A549 (cell line): ENCODE data around the gene PTPRN2. TPM values are rescaled to one million over a fixed set of nuclear protein-coding genes. Genes with fewer than 3 reads are reported as not detected.

Experiments used
- ATAC-seq, 2 experiments: fragments of 200-7000 bp in 1 of 2; fragments of >200 bp in 1 of 2; cut with Nextera tagmentation in 1 of 2; cut with Tn5 transposase in 1 of 2; 3 replicates each; pipeline versions ENCODE4 v1.8.0 to v1.9.1; 2018 to 2020; ENCODE audit warnings: mild to moderate bottlenecking in 1 of 2, moderate library complexity in 1 of 2
- CTCF ChIA-PET: fragments of 300-600 bp; sonication (Branson Sonifier 250); formaldehyde crosslinking; extraction: SDS; loops from one replicate; lab custom pipeline; 2021; ENCODE audit warnings: antibody characterized with exemption, inconsistent platforms; lab: Yijun Ruan, JAX
- POLR2A ChIA-PET: fragments of 350-600 bp; formaldehyde crosslinking; extraction: SDS; loops from one replicate; lab custom pipeline; 2021; ENCODE audit warnings: antibody characterized with exemption, inconsistent platforms; lab: Yijun Ruan, JAX
- DNase-seq, 2 experiments: peaks; one replicate each; pipeline versions ENCODE4 v3.0.0 to v3.0.0-alpha.2; 2011 to 2016; ENCODE audit warnings: low read depth in 1 of 2, low spot score in 1 of 2
- FAIRE-seq: peaks from 2 replicates; lab custom pipeline; 2011; peaks lifted over from hg19 to GRCh38; lab: Jason Lieb, UNC
- H3K27ac ChIP-seq, 2 experiments: fragments of >200 bp; sonication (Bioruptor Twin); formaldehyde crosslinking; 3 replicates each; pipeline ENCODE4 v1.5.1; 2016 to 2017
- H3K4me1 ChIP-seq: fragments of >200 bp; sonication (Bioruptor Twin); formaldehyde crosslinking; 3 replicates; pipeline ENCODE4 v1.6.1; 2016
- H3K4me2 ChIP-seq: fragments of >200 bp; sonication (Bioruptor Twin); formaldehyde crosslinking; 3 replicates; pipeline ENCODE4 v1.6.1; 2016
- H3K4me3 ChIP-seq: fragments of >200 bp; sonication (Bioruptor Twin); formaldehyde crosslinking; 3 replicates; pipeline ENCODE4 v1.5.1; 2016
- H3K9me3 ChIP-seq: fragments of >200 bp; sonication (Bioruptor Twin); formaldehyde crosslinking; 3 replicates; pipeline ENCODE4 v1.6.1; 2016
- BHLHE40 ChIP-seq: IDR thresholded peaks from 2 replicates; pipeline ENCODE4 v1.6.1; 2012; ENCODE audit warnings: low read depth, low read length, inconsistent platforms
- ESRRA ChIP-seq: fragments of 150-350 bp; IDR thresholded peaks from 2 replicates; pipeline ENCODE4 v1.6.1; 2014; ENCODE audit warnings: mild to moderate bottlenecking, low read length, borderline replicate concordance
- FOSB ChIP-seq: fragments of 250-450 bp; sonication (Bioruptor Pico); IDR thresholded peaks from 2 replicates; pipeline ENCODE4 v1.5.0; 2020; ENCODE audit warnings: mild to moderate bottlenecking, moderate library complexity
- GATA3 ChIP-seq: IDR thresholded peaks from 2 replicates; pipeline ENCODE4 v1.6.1; 2012; ENCODE audit warnings: borderline replicate concordance
- HDAC2 ChIP-seq: fragments of 200-600 bp; sonication (generic); IDR thresholded peaks from 2 replicates; pipeline ENCODE4 v1.6.1; 2016
- HOXA7 ChIP-seq: fragments of 250-450 bp; sonication (Bioruptor Pico); IDR thresholded peaks from 2 replicates; pipeline ENCODE4 v1.5.0; 2020; ENCODE audit warnings: mild to moderate bottlenecking, moderate library complexity
- KDM1A ChIP-seq: fragments of 200-600 bp; sonication (generic); IDR thresholded peaks from 2 replicates; pipeline ENCODE4 v1.6.1; 2016; ENCODE audit warnings: low read depth, mild to moderate bottlenecking
- KDM5A ChIP-seq: fragments of 200-600 bp; sonication (generic); IDR thresholded peaks from 2 replicates; pipeline ENCODE4 v1.6.1; 2016; ENCODE audit warnings: antibody characterized with exemption, mild to moderate bottlenecking
- MAFK ChIP-seq: fragments of 450-650 bp; IDR thresholded peaks from 2 replicates; pipeline ENCODE4 v1.6.1; 2014; ENCODE audit not compliant: partially characterized antibody
- NPAS2 ChIP-seq: fragments of 250-450 bp; sonication (Bioruptor Pico); IDR thresholded peaks from 2 replicates; pipeline ENCODE4 v1.8.0; 2022; ENCODE audit warnings: mild to moderate bottlenecking, moderate library complexity, borderline replicate concordance
- NR3C1 ChIP-seq: fragments of >200 bp; sonication (Bioruptor Twin); formaldehyde crosslinking; IDR thresholded peaks from 3 replicates; pipeline ENCODE4 v1.6.1; 2017
- RAD21 ChIP-seq, 2 experiments: fragments of >200 bp in 1 of 2; sonication (Bioruptor Twin) in 1 of 2; formaldehyde crosslinking in 1 of 2; IDR thresholded peaks in 1 of 2; conservative IDR thresholded peaks in 1 of 2; 2 replicates in 1 of 2; 3 replicates in 1 of 2; pipeline ENCODE4 v1.6.1; 2012 to 2018; ENCODE audit warnings: inconsistent platforms in 1 of 2
- RARB ChIP-seq: fragments of 250-450 bp; sonication (Bioruptor Pico); IDR thresholded peaks from 2 replicates; pipeline ENCODE4 v1.8.0; 2021; ENCODE audit warnings: mild to moderate bottlenecking, moderate library complexity
- RCOR1 ChIP-seq: fragments of 150-350 bp; IDR thresholded peaks from 2 replicates; pipeline ENCODE4 v1.6.1; 2014; ENCODE audit warnings: antibody characterized with exemption, low read length, low read depth
- RFX5 ChIP-seq: fragments of 450-650 bp; IDR thresholded peaks from 2 replicates; pipeline ENCODE4 v1.7.1; 2014; ENCODE audit warnings: antibody characterized with exemption, mild to moderate bottlenecking, moderate library complexity
- RNF2 ChIP-seq: fragments of 200-600 bp; sonication (generic); IDR thresholded peaks from 2 replicates; pipeline ENCODE4 v1.6.1; 2016; ENCODE audit warnings: low read depth, mild to moderate bottlenecking, antibody characterized with exemption, moderate library complexity, borderline replicate concordance
- ZC3H11A ChIP-seq: fragments of 450-650 bp; IDR thresholded peaks from 2 replicates; pipeline ENCODE4 v1.6.1; 2014; ENCODE audit warnings: antibody characterized with exemption, mild to moderate bottlenecking
- ZFP36 ChIP-seq: fragments of 450-650 bp; IDR thresholded peaks from 2 replicates; pipeline ENCODE4 v1.6.1; 2014; ENCODE audit warnings: borderline replicate concordance; ENCODE audit not compliant: partially characterized antibody
- ZNF302 ChIP-seq: fragments of 250-450 bp; sonication (Bioruptor Pico); IDR thresholded peaks from 2 replicates; pipeline ENCODE4 v1.9.0; 2021; ENCODE audit warnings: inconsistent platforms, mild to moderate bottlenecking, moderate library complexity
- WGBS: methylation state at CpG from one replicate; pipeline ENCODE4 v1.1.6; 2017; ENCODE audit errors: missing lambda C conversion rate; 5-methylcytosine and 5-hydroxymethylcytosine counted together
- polyA plus RNA-seq, 4 experiments: library from polyadenylated mRNA; depleted of rRNA in 3 of 4; stranded (reverse); fragments of >200 nt; fragmentation: RNase III in 1 of 4; extraction: RNeasy Plus Mini Kit Qiagen cat#74134 plus additional on column Dnase treatment in 1 of 4; gene quantifications; 2 replicates in 3 of 4; 3 replicates in 1 of 4; pipeline ENCODE4 v1.2.3, GENCODE V29; 2011 to 2017
- TF ChIP-seq, protein P1 (sequence below): fragments of 450-650 bp; IDR thresholded peaks from 2 replicates; pipeline ENCODE4 v1.6.1; 2014; ENCODE audit warnings: antibody characterized with exemption
- TF ChIP-seq, protein P2 (sequence below): IDR thresholded peaks from 2 replicates; pipeline ENCODE4 v1.6.1; 2012
- TF ChIP-seq, protein P3 (sequence below): fragments of >200 bp; sonication (Bioruptor Twin); formaldehyde crosslinking; IDR thresholded peaks from 3 replicates; pipeline ENCODE4 v1.5.1; 2016
- TF ChIP-seq, protein P4 (sequence below): fragments of >200 bp; sonication (Bioruptor Twin); formaldehyde crosslinking; IDR thresholded peaks from 3 replicates; pipeline ENCODE4 v1.6.1; 2016

The PTPRN2 gene
- polyA plus RNA-seq, 2 of the 4 experiments (the other 2 are of a cell fraction), result 0.41 to 1.2 TPM

DNA sequence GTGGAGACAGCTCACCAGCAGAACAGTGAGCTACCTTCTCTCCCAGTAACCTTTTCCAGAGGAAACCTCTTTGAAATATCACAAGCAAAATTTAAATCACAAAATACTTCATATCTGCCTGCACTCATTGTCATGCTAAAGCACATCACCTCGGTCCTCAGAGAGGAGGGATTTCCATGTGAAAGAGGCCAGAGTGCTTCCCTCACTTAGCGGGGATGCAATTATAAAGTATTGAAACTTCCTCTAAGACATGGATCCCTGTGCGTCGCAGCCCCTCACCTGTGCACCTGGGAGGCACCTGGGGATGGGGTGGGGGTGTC, 792.9 kb downstream of the PTPRN2 start:
- ATAC-seq (no peak), FAIRE-seq (no peak), DNase-seq (no peak)
- H3K4me1 ChIP-seq, result no peaks in the 10 kb centered on the region
- WGBS, result 75% methylated on average over 4 of the region's 4 CpGs
- H3K27ac ChIP-seq, result no peak overlapping the region
- H3K4me2 ChIP-seq, result no peak overlapping the region
- POLR2A ChIA-PET, result no interaction called here
- CTCF ChIA-PET, result interaction anchor here (1.0 kb wide), 1 partner anchor 9 kb away, joined by 3 read pairs; no protein-coding TSS in a partner anchor
- no peaks in the 10 kb centered on the region for H3K9me3 ChIP-seq
- no peak overlapping the region for H3K4me3 ChIP-seq
- TF ChIP-seq GATA3 (no peak), NR3C1 (no peak), ZC3H11A (no peak), ZNF302 (CRISPR knock-in tag) (no peak), NPAS2 (CRISPR knock-in tag) (no peak)
- TF ChIP-seq, protein P1, sequence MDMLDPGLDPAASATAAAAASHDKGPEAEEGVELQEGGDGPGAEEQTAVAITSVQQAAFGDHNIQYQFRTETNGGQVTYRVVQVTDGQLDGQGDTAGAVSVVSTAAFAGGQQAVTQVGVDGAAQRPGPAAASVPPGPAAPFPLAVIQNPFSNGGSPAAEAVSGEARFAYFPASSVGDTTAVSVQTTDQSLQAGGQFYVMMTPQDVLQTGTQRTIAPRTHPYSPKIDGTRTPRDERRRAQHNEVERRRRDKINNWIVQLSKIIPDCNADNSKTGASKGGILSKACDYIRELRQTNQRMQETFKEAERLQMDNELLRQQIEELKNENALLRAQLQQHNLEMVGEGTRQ, result no peak

DNA sequence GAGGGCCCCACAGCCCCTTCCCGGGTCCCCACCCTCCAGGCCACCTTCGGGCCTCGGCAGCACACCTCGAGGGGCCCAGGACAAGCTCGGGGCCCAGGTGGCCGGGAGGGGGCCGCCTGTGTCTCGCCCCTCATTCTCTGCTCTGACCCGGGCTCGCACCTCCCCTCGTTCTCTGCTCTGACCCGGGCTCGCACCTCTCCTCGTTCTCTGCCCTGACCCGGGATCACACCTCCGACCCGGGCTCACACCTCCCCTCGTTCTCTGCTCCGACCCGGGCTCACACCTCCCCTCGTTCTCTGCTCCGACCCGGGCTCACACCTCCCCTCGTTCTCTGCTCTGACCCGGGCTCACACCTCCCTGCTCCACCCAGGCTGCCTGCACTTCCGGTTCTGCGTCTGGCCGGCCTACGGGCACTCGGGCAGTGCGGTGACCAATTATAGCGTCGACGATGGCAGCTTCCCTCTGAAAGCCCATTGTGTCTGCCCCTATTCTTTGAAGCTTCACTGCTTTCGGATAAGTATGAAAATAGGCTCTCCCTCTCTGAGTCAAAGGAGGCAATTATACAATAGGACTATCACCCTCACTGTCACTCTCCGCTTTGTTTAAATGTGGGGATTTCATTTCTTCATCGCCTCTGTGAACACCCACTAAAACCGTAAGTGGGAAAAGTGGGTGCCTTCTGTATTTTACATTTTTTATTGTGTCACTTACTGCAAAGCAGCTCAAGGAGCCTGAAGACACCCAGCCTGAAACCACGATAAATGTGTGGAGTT, 793.5 kb downstream of the PTPRN2 start:
- FAIRE-seq (no peak), DNase-seq (no peak), ATAC-seq (no peak)
- Histone ChIP-seq H3K4me2 (no peak overlapping the region), H3K4me3 (no peak overlapping the region), H3K4me1 (no peaks in the 10 kb centered on the region), H3K9me3 (no peaks in the 10 kb centered on the region), H3K27ac (no peak overlapping the region)
- POLR2A ChIA-PET, result no interaction called here
- CTCF ChIA-PET, result interaction anchor here (1.0 kb wide), 1 partner anchor 10 kb away, joined by 3 read pairs; no protein-coding TSS in a partner anchor
- WGBS, result 60% methylated on average over 36 of the region's 39 CpGs
- TF ChIP-seq ZFP36, result no peak
- TF ChIP-seq, protein P2, sequence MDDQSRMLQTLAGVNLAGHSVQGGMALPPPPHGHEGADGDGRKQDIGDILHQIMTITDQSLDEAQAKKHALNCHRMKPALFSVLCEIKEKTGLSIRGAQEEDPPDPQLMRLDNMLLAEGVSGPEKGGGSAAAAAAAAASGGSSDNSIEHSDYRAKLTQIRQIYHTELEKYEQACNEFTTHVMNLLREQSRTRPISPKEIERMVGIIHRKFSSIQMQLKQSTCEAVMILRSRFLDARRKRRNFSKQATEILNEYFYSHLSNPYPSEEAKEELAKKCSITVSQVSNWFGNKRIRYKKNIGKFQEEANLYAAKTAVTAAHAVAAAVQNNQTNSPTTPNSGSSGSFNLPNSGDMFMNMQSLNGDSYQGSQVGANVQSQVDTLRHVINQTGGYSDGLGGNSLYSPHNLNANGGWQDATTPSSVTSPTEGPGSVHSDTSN, result no peak
- TF ChIP-seq, protein P3, sequence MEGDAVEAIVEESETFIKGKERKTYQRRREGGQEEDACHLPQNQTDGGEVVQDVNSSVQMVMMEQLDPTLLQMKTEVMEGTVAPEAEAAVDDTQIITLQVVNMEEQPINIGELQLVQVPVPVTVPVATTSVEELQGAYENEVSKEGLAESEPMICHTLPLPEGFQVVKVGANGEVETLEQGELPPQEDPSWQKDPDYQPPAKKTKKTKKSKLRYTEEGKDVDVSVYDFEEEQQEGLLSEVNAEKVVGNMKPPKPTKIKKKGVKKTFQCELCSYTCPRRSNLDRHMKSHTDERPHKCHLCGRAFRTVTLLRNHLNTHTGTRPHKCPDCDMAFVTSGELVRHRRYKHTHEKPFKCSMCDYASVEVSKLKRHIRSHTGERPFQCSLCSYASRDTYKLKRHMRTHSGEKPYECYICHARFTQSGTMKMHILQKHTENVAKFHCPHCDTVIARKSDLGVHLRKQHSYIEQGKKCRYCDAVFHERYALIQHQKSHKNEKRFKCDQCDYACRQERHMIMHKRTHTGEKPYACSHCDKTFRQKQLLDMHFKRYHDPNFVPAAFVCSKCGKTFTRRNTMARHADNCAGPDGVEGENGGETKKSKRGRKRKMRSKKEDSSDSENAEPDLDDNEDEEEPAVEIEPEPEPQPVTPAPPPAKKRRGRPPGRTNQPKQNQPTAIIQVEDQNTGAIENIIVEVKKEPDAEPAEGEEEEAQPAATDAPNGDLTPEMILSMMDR, result no peak
- no peak for TF ChIP-seq KDM1A
- TF ChIP-seq, protein P1, result no peak
- no peak for TF ChIP-seq FOSB
- TF ChIP-seq RNF2, result no peak
- TF ChIP-seq MAFK, result no peak
- TF ChIP-seq RFX5, result no peak
- no peak for TF ChIP-seq HOXA7
- no peak for TF ChIP-seq RCOR1
- no peak for TF ChIP-seq BHLHE40
- TF ChIP-seq, protein P4, sequence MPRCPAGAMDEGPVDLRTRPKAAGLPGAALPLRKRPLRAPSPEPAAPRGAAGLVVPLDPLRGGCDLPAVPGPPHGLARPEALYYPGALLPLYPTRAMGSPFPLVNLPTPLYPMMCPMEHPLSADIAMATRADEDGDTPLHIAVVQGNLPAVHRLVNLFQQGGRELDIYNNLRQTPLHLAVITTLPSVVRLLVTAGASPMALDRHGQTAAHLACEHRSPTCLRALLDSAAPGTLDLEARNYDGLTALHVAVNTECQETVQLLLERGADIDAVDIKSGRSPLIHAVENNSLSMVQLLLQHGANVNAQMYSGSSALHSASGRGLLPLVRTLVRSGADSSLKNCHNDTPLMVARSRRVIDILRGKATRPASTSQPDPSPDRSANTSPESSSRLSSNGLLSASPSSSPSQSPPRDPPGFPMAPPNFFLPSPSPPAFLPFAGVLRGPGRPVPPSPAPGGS, result no peak
- no peak for TF ChIP-seq RAD21 (conservative IDR thresholded peaks at IDR 0.05 in 1 of 2, IDR thresholded peaks at IDR 0.05 in 1 of 2)
- no peak for TF ChIP-seq RARB (CRISPR knock-in tag)
- TF ChIP-seq HDAC2, result no peak
- no peak for TF ChIP-seq KDM5A
- TF ChIP-seq ZNF302 (CRISPR knock-in tag), result no peak
- TF ChIP-seq NR3C1, result no peak
- TF ChIP-seq ESRRA, result no peak
